GM23248 (cell line): ENCODE results near the gene NCAM2. TPM values are rescaled to one million over a fixed set of nuclear protein-coding genes. Genes with fewer than 3 reads are reported as not detected.

Experiments
- DNase-seq: peaks from one replicate; pipeline ENCODE4 v3.0.0-alpha.2; 2015
- H2AFZ ChIP-seq: fragments of 200-600 bp; sonication (generic); 2 replicates; pipeline ENCODE4 v1.6.1; 2016; ENCODE audit warnings: antibody characterized with exemption
- H3F3A ChIP-seq: fragments of 200-600 bp; sonication (generic); 2 replicates; pipeline ENCODE4 v1.6.1; 2016; ENCODE audit warnings: mild to moderate bottlenecking, antibody characterized with exemption, mixed run types; ENCODE audit not compliant: insufficient read depth
- H3K27ac ChIP-seq: fragments of 200-600 bp; sonication (generic); 2 replicates; pipeline ENCODE4 v1.5.1; 2016; ENCODE audit warnings: mild to moderate bottlenecking
- H3K27me3 ChIP-seq: fragments of 200-600 bp; sonication (generic); replicated peaks from 2 replicates; pipeline ENCODE4 v1.6.1; 2016; ENCODE audit warnings: mild to moderate bottlenecking; ENCODE audit not compliant: insufficient read depth
- H3K36me3 ChIP-seq: fragments of 200-600 bp; sonication (generic); 2 replicates; pipeline ENCODE4 v1.6.1; 2016; ENCODE audit warnings: low read depth, mild to moderate bottlenecking
- H3K4me1 ChIP-seq: fragments of 200-600 bp; sonication (generic); 2 replicates; pipeline ENCODE4 v1.6.1; 2016; ENCODE audit warnings: mild to moderate bottlenecking; ENCODE audit not compliant: insufficient read depth
- H3K4me2 ChIP-seq: fragments of 200-600 bp; sonication (generic); one replicate; pipeline ENCODE4 v1.6.1; 2016; ENCODE audit warnings: mild to moderate bottlenecking; ENCODE audit not compliant: unreplicated experiment
- H3K4me3 ChIP-seq: fragments of 200-600 bp; sonication (generic); 2 replicates; pipeline ENCODE4 v1.5.1; 2016; ENCODE audit warnings: mild to moderate bottlenecking
- H3K79me2 ChIP-seq: fragments of 200-600 bp; sonication (generic); 2 replicates; pipeline ENCODE4 v1.6.1; 2016; ENCODE audit warnings: mild to moderate bottlenecking; ENCODE audit not compliant: insufficient read depth
- H3K9ac ChIP-seq: fragments of 200-600 bp; sonication (generic); 2 replicates; pipeline ENCODE4 v1.6.1; 2016; ENCODE audit warnings: mild to moderate bottlenecking
- H3K9me2 ChIP-seq: fragments of 200-600 bp; sonication (generic); 2 replicates; pipeline ENCODE4 v1.6.1; 2016; ENCODE audit warnings: mixed run types, mild to moderate bottlenecking, moderate library complexity; ENCODE audit not compliant: insufficient read depth
- H3K9me3 ChIP-seq: fragments of 200-600 bp; sonication (generic); one replicate; pipeline ENCODE4 v1.6.1; 2017; ENCODE audit warnings: low read depth
- H4K20me1 ChIP-seq: fragments of 200-600 bp; sonication (generic); 2 replicates; pipeline ENCODE4 v1.6.0; 2016; ENCODE audit not compliant: insufficient read depth
- EZH2 ChIP-seq: fragments of 200-600 bp; sonication (generic); IDR thresholded peaks from 2 replicates; pipeline ENCODE4 v1.6.1; 2018; ENCODE audit warnings: antibody characterized with exemption, mild to moderate bottlenecking; ENCODE audit not compliant: insufficient read depth, poor library complexity, severe bottlenecking
- EZH2phosphoT487 ChIP-seq: fragments of 200-600 bp; sonication (generic); IDR thresholded peaks from 2 replicates; pipeline ENCODE4 v1.6.1; 2018; ENCODE audit warnings: antibody characterized with exemption, moderate library complexity, mild to moderate bottlenecking, low read depth; ENCODE audit not compliant: insufficient read depth
- WGBS, 2 experiments: methylation state at CpG; one replicate each; pipeline ENCODE4 v1.1.6; 2015 to 2017; ENCODE audit warnings: low lambda C conversion rate in 2 of 2, low coverage in 1 of 2; ENCODE audit errors: missing lambda C conversion rate in 2 of 2; 5-methylcytosine and 5-hydroxymethylcytosine counted together
- in situ Hi-C: fragments of 300-500 bp; cut with MboI; formaldehyde crosslinking; loops from 2 replicates; pipeline ENCODE4 v1.15.0; 2020
- polyA plus RNA-seq: library from polyadenylated mRNA; unstranded; fragments of >200 nt; fragmentation: Nextera tagmentation; extraction: Ambion mirVana; gene quantifications from 2 replicates; pipeline ENCODE4 v1.2.1, GENCODE V29; 2016
- total RNA-seq: library from RNA; depleted of rRNA; stranded (reverse); fragments of >200 nt; shearing (Covaris generic); gene quantifications from 2 replicates; pipeline ENCODE4 v1.2.3, GENCODE V29; 2014

Gene NCAM2
- total and polyA plus RNA-seq, 2 experiments from 2014 or later = 1.3 to 1.7 TPM

- DNase-seq = no peak
- Histone ChIP-seq H3K79me2 (no peaks in the 10 kb centered on the region), H3K9me3 (no peaks in the 10 kb centered on the region), H3K27me3 (no peaks in the 10 kb centered on the region), H3K27ac (no peak overlapping the region), H3K4me1 (no peaks in the 10 kb centered on the region), H3F3A (no peaks in the 10 kb centered on the region), H4K20me1 (no peaks in the 10 kb centered on the region), H3K4me2 (no peak overlapping the region), H2AFZ (no peak overlapping the region), H3K4me3 (no peak overlapping the region), H3K9ac (no peak overlapping the region), H3K9me2 (no peaks in the 10 kb centered on the region), H3K36me3 (no peaks in the 10 kb centered on the region)
- WGBS, 2 experiments = 42 to 45% methylated on average over 2 of the region's 2 CpGs
- TF ChIP-seq EZH2phosphoT487 (no peak), EZH2 (no peak)
- in situ Hi-C loops = no loop called here
Measured at GRCh38 chr21:21297211-21297610, 299.0 kb downstream of the NCAM2 start.

GRCh38 chr21:21301013-21301412 is 302.8 kb downstream of the NCAM2 start:
- Histone ChIP-seq H3K79me2 (no peaks in the 10 kb centered on the region), H3K9me3 (no peaks in the 10 kb centered on the region), H3K36me3 (no peaks in the 10 kb centered on the region), H3F3A (no peaks in the 10 kb centered on the region), H2AFZ (no peak overlapping the region), H3K9me2 (no peaks in the 10 kb centered on the region), H3K4me3 (no peak overlapping the region), H3K4me2 (no peak overlapping the region), H3K4me1 (no peaks in the 10 kb centered on the region), H3K9ac (no peak overlapping the region), H3K27me3 (no peaks in the 10 kb centered on the region), H3K27ac (no peak overlapping the region), H4K20me1 (no peaks in the 10 kb centered on the region)
- TF ChIP-seq EZH2 = no peak
- no peak for TF ChIP-seq EZH2phosphoT487
- no peak for DNase-seq
- 30 to 32% methylated on average over 2 of the region's 2 CpGs for WGBS, 2 experiments
- in situ Hi-C loops = no loop called here

- no peak overlapping the region for H3K4me2 ChIP-seq
- no peak for DNase-seq
- in situ Hi-C loops = no loop called here
- no peak overlapping the region for H2AFZ ChIP-seq
- H3K79me2 ChIP-seq = no peaks in the 10 kb centered on the region
- H3K4me1 ChIP-seq = no peaks in the 10 kb centered on the region
- no peaks in the 10 kb centered on the region for H3K36me3 ChIP-seq
- H3K27ac ChIP-seq = no peak overlapping the region
- H3K4me3 ChIP-seq = no peak overlapping the region
- H3K9me2 ChIP-seq = no peaks in the 10 kb centered on the region
- no peaks in the 10 kb centered on the region for H3K27me3 ChIP-seq
- H3F3A ChIP-seq = no peaks in the 10 kb centered on the region
- H3K9me3 ChIP-seq = no peaks in the 10 kb centered on the region
- H4K20me1 ChIP-seq = no peaks in the 10 kb centered on the region
- 11 to 31% methylated on average over 1 of the region's 1 CpG for WGBS, 2 experiments
- H3K9ac ChIP-seq = no peak overlapping the region
- no peak for TF ChIP-seq EZH2phosphoT487
- TF ChIP-seq EZH2 = no peak
Measured at GRCh38 chr21:21309510-21309909, 311.3 kb downstream of the NCAM2 start.

- in situ Hi-C loops = no loop called here
- no peaks in the 10 kb centered on the region for H3K9me3 ChIP-seq
- no peaks in the 10 kb centered on the region for H4K20me1 ChIP-seq
- no peaks in the 10 kb centered on the region for H3K36me3 ChIP-seq
- no peaks in the 10 kb centered on the region for H3K27me3 ChIP-seq
- H3F3A ChIP-seq = no peaks in the 10 kb centered on the region
- no peak overlapping the region for H3K4me2 ChIP-seq
- no peak overlapping the region for H2AFZ ChIP-seq
- TF ChIP-seq EZH2phosphoT487 (no peak), EZH2 (no peak)
- no peak overlapping the region for H3K27ac ChIP-seq
- DNase-seq = no peak
- no peaks in the 10 kb centered on the region for H3K9me2 ChIP-seq
- H3K4me1 ChIP-seq = no peaks in the 10 kb centered on the region
- H3K9ac ChIP-seq = no peak overlapping the region
- H3K4me3 ChIP-seq = no peak overlapping the region
- H3K79me2 ChIP-seq = no peaks in the 10 kb centered on the region
- 60 to 68% methylated on average over 5 of the region's 5 CpGs for WGBS, 2 experiments
Measured at GRCh38 chr21:21324297-21324696, 326.1 kb downstream of the NCAM2 start.

- Histone ChIP-seq H4K20me1 (no peaks in the 10 kb centered on the region), H3K4me2 (no peak overlapping the region), H3K4me1 (no peaks in the 10 kb centered on the region), H3K4me3 (no peak overlapping the region), H3K79me2 (no peaks in the 10 kb centered on the region), H3K9me2 (no peaks in the 10 kb centered on the region), H3K36me3 (no peaks in the 10 kb centered on the region), H3K9me3 (no peaks in the 10 kb centered on the region), H2AFZ (no peak overlapping the region), H3K9ac (no peak overlapping the region), H3F3A (no peaks in the 10 kb centered on the region), H3K27me3 (no peaks in the 10 kb centered on the region), H3K27ac (no peak overlapping the region)
- no peak for TF ChIP-seq EZH2
- no peak for TF ChIP-seq EZH2phosphoT487
- DNase-seq = no peak
- in situ Hi-C loops = no loop called here
- WGBS, 2 experiments = 63 to 73% methylated on average over 3 of the region's 3 CpGs
Measured at GRCh38 chr21:21332492-21332891, 334.3 kb downstream of the NCAM2 start.
